Left lung (tissue), 10 donors: Measurements from ENCODE around the gene BCL2L1. TPM values are rescaled to one million over a fixed set of nuclear protein-coding genes. Genes with fewer than 3 reads are reported as not detected.

Source experiments
- ATAC-seq: fragments of 200-7000 bp; cut with Tn5 transposase; one replicate; pipeline ENCODE4 v1.9.1; 2020; ENCODE audit warnings: moderate library complexity
- DNase-seq, 4 donors: peaks; one replicate each; pipeline ENCODE4 v3.0.0-alpha.2; 2013 to 2020
- H3K27ac ChIP-seq, 2 donors: fragments of 200-600 bp; sonication (generic) in 1 of 2; one replicate each; pipeline versions ENCODE4 v1.5.0 to v1.8.0; 2020 to 2021
- H3K27me3 ChIP-seq, 2 donors: fragments of 200-600 bp; sonication (generic) in 1 of 2; one replicate each; pipeline versions ENCODE4 v1.5.0 to v1.8.0; 2020 to 2021
- H3K36me3 ChIP-seq, 2 donors: fragments of 200-600 bp; sonication (generic) in 1 of 2; one replicate each; pipeline versions ENCODE4 v1.5.0 to v1.8.0; 2020 to 2021
- H3K4me1 ChIP-seq, 2 donors: fragments of 200-600 bp; one replicate each; pipeline ENCODE4 v1.8.0; 2021
- H3K4me3 ChIP-seq, 2 donors: fragments of 200-600 bp; sonication (generic) in 1 of 2; one replicate each; pipeline versions ENCODE4 v1.5.0 to v1.8.0; 2020 to 2021; ENCODE audit warnings: mild to moderate bottlenecking in 1 of 2
- H3K9me3 ChIP-seq, 2 donors: fragments of 200-600 bp; sonication (generic) in 1 of 2; one replicate each; pipeline versions ENCODE4 v1.5.0 to v1.8.0; 2020 to 2021
- intact Hi-C, 2 donors: fragments of 100-400 bp; cut with DNase I; formaldehyde crosslinking; loops; one replicate each; pipeline versions ENCODE4 v1.11.2 to v1.14.2; 2022
- polyA plus RNA-seq, 6 donors: library from polyadenylated mRNA; unstranded; fragments of 120-200 nt; gene quantifications; one replicate each; pipeline ENCODE4 v1.2.1, GENCODE V29; 2013; ENCODE audit not compliant: insufficient read length in 6 of 6
- total RNA-seq, 2 donors: library from RNA; stranded (reverse); fragmentation: NEBNext Ultra II Directional; extraction: Animal tissue kit (Norgen Biotek cat#: 25700); gene quantifications; one replicate each; pipeline ENCODE4 v1.2.1, GENCODE V29; 2021
- TF ChIP-seq, protein P1 (sequence below), 2 donors: fragments of 200-600 bp; sonication (generic) in 1 of 2; IDR thresholded peaks; one replicate each; pipeline versions ENCODE4 v1.5.0 to v1.8.0; 2021; ENCODE audit warnings: antibody characterized with exemption in 2 of 2
- donor health status: DM: no; HTN: yes; CAD: no.
- donor health status: DM: no; HTN: no; CAD: no.

Gene BCL2L1
- total and polyA plus RNA-seq, 8 donors = 43.3 to 181 (median 56.7) TPM

DNA sequence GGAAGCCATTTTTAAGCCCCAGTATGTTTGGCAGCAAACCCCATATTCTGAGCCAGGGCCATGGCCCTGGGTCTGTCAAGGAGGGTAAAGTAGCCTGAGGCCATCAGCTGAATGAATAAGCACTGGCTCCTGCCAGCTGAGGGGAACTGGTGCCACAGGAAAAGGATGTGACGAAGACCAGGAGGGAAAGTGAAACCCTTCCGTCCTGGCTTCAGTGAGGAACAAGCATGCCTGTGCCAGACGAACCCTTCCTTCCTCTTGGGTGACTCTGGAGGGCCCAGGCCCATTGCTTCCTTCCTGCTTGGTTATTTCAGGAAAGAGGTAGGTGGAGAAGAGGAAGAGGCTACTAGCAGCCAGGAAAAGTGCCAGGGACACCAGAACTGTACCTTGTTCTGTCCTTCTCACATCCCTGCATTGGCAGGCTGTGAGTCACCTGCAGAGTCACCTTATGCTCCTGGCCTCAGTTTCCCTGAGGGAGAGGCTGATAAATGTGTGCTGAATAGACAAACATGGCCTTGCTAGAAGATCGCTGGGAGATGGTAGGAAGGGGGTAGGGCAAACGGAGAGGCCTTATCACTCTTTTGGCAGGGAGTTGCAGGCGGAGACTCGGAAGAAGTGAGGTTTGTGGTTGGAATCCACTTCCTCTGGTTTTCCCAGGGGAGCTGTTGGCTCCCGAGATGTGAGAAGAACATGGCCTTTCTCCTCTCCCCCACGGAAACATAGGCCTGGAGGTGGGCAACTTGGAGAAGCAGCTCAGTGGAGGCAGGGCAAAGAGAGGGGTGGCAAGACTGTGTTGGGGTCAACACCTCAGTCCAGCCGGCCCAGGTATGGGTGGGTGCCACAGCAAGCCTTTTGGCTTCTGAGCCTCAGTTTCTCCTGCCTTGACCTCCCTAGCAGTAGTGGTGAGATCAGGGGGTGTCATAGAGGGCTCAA is 47.5 kb downstream of the BCL2L1 start:
- Histone ChIP-seq H3K36me3 (peaks cover 0 to 39% of the 10 kb centered on the region in 2 donors), H3K4me1 (peaks cover 64 to 100% of the 10 kb centered on the region in 2 donors), H3K27ac (peak overlapping the region; percentile 50 to 77), H3K4me3 (peak overlapping the region in 1 of 2 donors; percentile 16), H3K27me3 (no peaks in the 10 kb centered on the region), H3K9me3 (no peaks in the 10 kb centered on the region)
- intact Hi-C loops = no loop called here
- ATAC-seq = peak; percentile 61
- TF ChIP-seq, protein P1, sequence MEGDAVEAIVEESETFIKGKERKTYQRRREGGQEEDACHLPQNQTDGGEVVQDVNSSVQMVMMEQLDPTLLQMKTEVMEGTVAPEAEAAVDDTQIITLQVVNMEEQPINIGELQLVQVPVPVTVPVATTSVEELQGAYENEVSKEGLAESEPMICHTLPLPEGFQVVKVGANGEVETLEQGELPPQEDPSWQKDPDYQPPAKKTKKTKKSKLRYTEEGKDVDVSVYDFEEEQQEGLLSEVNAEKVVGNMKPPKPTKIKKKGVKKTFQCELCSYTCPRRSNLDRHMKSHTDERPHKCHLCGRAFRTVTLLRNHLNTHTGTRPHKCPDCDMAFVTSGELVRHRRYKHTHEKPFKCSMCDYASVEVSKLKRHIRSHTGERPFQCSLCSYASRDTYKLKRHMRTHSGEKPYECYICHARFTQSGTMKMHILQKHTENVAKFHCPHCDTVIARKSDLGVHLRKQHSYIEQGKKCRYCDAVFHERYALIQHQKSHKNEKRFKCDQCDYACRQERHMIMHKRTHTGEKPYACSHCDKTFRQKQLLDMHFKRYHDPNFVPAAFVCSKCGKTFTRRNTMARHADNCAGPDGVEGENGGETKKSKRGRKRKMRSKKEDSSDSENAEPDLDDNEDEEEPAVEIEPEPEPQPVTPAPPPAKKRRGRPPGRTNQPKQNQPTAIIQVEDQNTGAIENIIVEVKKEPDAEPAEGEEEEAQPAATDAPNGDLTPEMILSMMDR (IDR thresholded peaks at IDR 0.05) = no peak
- peak in 3 of 4 donors; percentile 41 to 87 (median 76) for DNase-seq

DNA sequence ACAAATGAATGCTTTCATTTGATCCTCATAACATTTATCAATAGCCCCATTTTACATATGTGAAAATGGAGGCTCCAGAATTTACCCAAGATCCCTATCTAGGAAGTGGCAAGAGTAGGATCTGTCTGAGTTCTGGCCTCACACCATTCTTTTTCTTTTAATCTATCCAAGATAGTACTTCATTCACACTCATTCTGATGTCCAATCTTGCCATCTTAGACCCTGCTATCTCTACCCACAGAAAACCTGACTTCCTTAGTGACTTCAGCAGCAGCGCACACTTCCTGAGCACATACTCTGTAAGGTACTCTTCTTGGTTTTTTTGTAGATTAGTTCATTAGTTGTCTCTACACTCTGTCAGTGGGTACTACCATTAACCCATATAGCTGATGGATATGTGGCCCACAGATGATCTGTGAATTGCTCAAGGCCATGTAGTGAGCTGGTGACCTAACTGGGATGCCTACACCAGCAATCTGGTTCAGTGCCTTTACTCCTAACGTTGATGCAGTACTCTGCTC is 48.7 kb downstream of the BCL2L1 start:
- Histone ChIP-seq H3K9me3 (no peaks in the 10 kb centered on the region), H3K27me3 (no peaks in the 10 kb centered on the region), H3K36me3 (peaks cover 0 to 38% of the 10 kb centered on the region in 2 donors), H3K4me3 (no peak overlapping the region), H3K4me1 (peaks cover 64 to 100% of the 10 kb centered on the region in 2 donors), H3K27ac (peak overlapping the region; percentile 50 to 77)
- intact Hi-C loops = no loop called here
- DNase-seq (no peak), ATAC-seq (no peak)
- TF ChIP-seq, protein P1 (IDR thresholded peaks at IDR 0.05) = no peak

DNA sequence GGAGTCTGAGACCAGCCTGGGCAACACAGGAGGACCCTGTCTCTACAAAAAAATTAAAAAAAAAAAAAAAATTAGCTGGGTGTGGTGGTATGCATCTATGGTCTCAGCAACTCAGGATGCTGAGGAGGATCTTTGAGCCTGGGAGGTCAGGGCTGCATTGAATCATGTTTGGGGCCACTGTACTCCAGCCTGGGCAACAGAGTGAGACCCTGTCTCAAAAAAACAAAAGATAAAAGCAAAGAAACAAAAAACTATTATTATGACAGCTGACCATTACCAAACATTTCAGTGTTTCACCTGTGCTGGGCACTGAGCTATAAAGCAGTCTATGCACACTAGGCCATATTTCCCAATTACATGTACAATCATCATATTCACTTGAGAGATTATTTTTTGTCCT is 49.2 kb downstream of the BCL2L1 start:
- peak overlapping the region; percentile 50 to 77 for H3K27ac ChIP-seq
- intact Hi-C loops = no loop called here
- H3K36me3 ChIP-seq = peaks cover 0 to 33% of the 10 kb centered on the region in 2 donors
- TF ChIP-seq, protein P1 (IDR thresholded peaks at IDR 0.05) = no peak
- H3K4me3 ChIP-seq = no peak overlapping the region
- H3K4me1 ChIP-seq = peaks cover 60 to 99% of the 10 kb centered on the region in 2 donors
- H3K9me3 ChIP-seq = no peaks in the 10 kb centered on the region
- no peak for DNase-seq
- no peak for ATAC-seq
- H3K27me3 ChIP-seq = no peaks in the 10 kb centered on the region

DNA sequence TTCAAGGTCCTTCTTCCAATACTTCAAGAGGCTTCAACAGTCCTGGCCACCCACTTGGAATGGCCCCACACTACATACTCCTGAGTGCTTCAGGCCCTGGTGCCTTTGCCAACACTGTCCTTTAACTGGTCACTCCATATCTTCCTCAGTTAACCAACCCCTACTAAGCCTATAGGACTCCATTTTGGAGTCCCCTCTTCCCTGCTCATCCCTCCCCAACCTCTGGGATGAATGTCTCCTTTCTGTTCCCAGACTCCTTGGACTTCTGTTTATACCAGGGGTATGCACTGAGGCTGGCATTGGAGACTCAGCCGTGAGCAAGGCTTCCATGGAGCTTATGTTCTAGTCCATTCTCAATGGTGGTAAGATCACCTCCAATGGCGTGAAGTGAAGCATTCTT is 51.3 kb downstream of the BCL2L1 start:
- peaks cover 0 to 24% of the 10 kb centered on the region in 2 donors for H3K36me3 ChIP-seq
- no peak overlapping the region for H3K4me3 ChIP-seq
- no peaks in the 10 kb centered on the region for H3K27me3 ChIP-seq
- TF ChIP-seq, protein P1 (IDR thresholded peaks at IDR 0.05) = no peak
- DNase-seq = no peak
- ATAC-seq = no peak
- H3K27ac ChIP-seq = peak overlapping the region; percentile 57 to 75
- H3K9me3 ChIP-seq = no peaks in the 10 kb centered on the region
- H3K4me1 ChIP-seq = peaks cover 71 to 99% of the 10 kb centered on the region in 2 donors
- intact Hi-C loops = no loop called here
